Mesendoderm (in vitro differentiated cells): ENCODE results near the gene FOXC1.

Experiments
- DNase-seq: peaks from one replicate; pipeline ENCODE4 v3.0.0; 2013
- H2AK5ac ChIP-seq: 2 replicates; pipeline ENCODE4 v1.6.1; 2013; ENCODE audit warnings: low read length, inconsistent platforms
- H2BK120ac ChIP-seq: 2 replicates; pipeline ENCODE4 v1.6.1; 2013; ENCODE audit warnings: low read depth, mild to moderate bottlenecking, low read length, moderate library complexity, mixed read lengths
- H2BK15ac ChIP-seq: replicated peaks from 2 replicates; pipeline ENCODE4 v1.6.1; 2013; ENCODE audit warnings: low read depth, mild to moderate bottlenecking, moderate library complexity
- H2BK5ac ChIP-seq: 2 replicates; pipeline ENCODE4 v1.6.1; 2013; ENCODE audit warnings: low read length, inconsistent platforms
- H3K18ac ChIP-seq: 2 replicates; pipeline ENCODE4 v1.6.1; 2013; ENCODE audit warnings: mild to moderate bottlenecking, low read length, mixed read lengths
- H3K23ac ChIP-seq: one replicate; pipeline ENCODE4 v1.6.1; 2013; ENCODE audit warnings: low read length
- H3K27ac ChIP-seq: 2 replicates; pipeline ENCODE4 v1.5.1; 2013; ENCODE audit warnings: low read depth, mild to moderate bottlenecking, inconsistent platforms, low read length, moderate library complexity
- H3K27me3 ChIP-seq: 2 replicates; pipeline ENCODE4 v1.6.1; 2013; ENCODE audit warnings: low read length, control low read depth, mild to moderate bottlenecking, inconsistent platforms; ENCODE audit not compliant: insufficient read depth, poor library complexity
- H3K36me3 ChIP-seq: 2 replicates; pipeline ENCODE4 v1.6.1; 2013; ENCODE audit warnings: low read length, inconsistent platforms; ENCODE audit not compliant: control insufficient read depth, insufficient read depth
- H3K4ac ChIP-seq: one replicate; pipeline ENCODE4 v1.6.1; 2013; ENCODE audit warnings: low read depth, mild to moderate bottlenecking, low read length, moderate library complexity
- H3K4me1 ChIP-seq: 2 replicates; pipeline ENCODE4 v1.6.1; 2013; ENCODE audit warnings: low read depth, low read length, inconsistent platforms; ENCODE audit not compliant: control insufficient read depth
- H3K4me2 ChIP-seq: 2 replicates; pipeline ENCODE4 v1.6.1; 2013; ENCODE audit warnings: low read length
- H3K4me3 ChIP-seq: 2 replicates; pipeline ENCODE4 v1.5.1; 2013; ENCODE audit warnings: mild to moderate bottlenecking, low read length
- H3K56ac ChIP-seq: one replicate; pipeline ENCODE4 v1.6.1; 2013; ENCODE audit warnings: low read length
- H3K79me1 ChIP-seq: 2 replicates; pipeline ENCODE4 v1.6.1; 2013; ENCODE audit warnings: low read length, inconsistent platforms
- H3K79me2 ChIP-seq: 2 replicates; pipeline ENCODE4 v1.6.1; 2013; ENCODE audit warnings: mild to moderate bottlenecking, low read length; ENCODE audit not compliant: control insufficient read depth, insufficient read depth
- H3K9ac ChIP-seq: 2 replicates; pipeline ENCODE4 v1.6.1; 2013; ENCODE audit warnings: low read length, inconsistent platforms
- H4K5ac ChIP-seq: one replicate; pipeline ENCODE4 v1.6.1; 2013; ENCODE audit warnings: low read length
- H4K8ac ChIP-seq: one replicate; pipeline ENCODE4 v1.6.1; 2013; ENCODE audit warnings: low read depth, mild to moderate bottlenecking, control low read depth, low read length, moderate library complexity
- WGBS: extraction: QIAGEN DNeasy Blood & Tissue Kit; methylation state at CpG from one replicate; pipeline ENCODE4 v1.1.7; 2013; ENCODE audit warnings: low lambda C conversion rate, missing lambda C conversion rate; ENCODE audit not compliant: insufficient coverage; ENCODE audit errors: extremely low coverage; 5-methylcytosine and 5-hydroxymethylcytosine counted together

FOXC1 gene

DNA sequence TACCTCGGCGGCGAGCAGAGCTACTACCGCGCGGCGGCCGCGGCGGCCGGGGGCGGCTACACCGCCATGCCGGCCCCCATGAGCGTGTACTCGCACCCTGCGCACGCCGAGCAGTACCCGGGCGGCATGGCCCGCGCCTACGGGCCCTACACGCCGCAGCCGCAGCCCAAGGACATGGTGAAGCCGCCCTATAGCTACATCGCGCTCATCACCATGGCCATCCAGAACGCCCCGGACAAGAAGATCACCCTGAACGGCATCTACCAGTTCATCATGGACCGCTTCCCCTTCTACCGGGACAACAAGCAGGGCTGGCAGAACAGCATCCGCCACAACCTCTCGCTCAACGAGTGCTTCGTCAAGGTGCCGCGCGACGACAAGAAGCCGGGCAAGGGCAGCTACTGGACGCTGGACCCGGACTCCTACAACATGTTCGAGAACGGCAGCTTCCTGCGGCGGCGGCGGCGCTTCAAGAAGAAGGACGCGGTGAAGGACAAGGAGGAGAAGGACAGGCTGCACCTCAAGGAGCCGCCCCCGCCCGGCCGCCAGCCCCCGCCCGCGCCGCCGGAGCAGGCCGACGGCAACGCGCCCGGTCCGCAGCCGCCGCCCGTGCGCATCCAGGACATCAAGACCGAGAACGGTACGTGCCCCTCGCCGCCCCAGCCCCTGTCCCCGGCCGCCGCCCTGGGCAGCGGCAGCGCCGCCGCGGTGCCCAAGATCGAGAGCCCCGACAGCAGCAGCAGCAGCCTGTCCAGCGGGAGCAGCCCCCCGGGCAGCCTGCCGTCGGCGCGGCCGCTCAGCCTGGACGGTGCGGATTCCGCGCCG is 994 bp downstream of the FOXC1 start:
- H4K5ac ChIP-seq = no peak overlapping the region
- H3K27ac ChIP-seq = no peak overlapping the region
- H3K79me2 ChIP-seq = no peaks in the 10 kb centered on the region
- H3K4me2 ChIP-seq = peak overlapping the region; percentile 59
- H3K27me3 ChIP-seq = peaks cover 37% of the 10 kb centered on the region
- H3K4me1 ChIP-seq = peaks cover 9% of the 10 kb centered on the region
- peak overlapping the region; percentile 89 for H3K56ac ChIP-seq
- H3K18ac ChIP-seq = peak overlapping the region; percentile 62
- no peaks in the 10 kb centered on the region for H3K79me1 ChIP-seq
- H3K23ac ChIP-seq = no peak overlapping the region
- no CpG with 5 or more reads among the region's 101 CpGs for WGBS
- DNase-seq = no peak
- H2BK120ac ChIP-seq = no peak overlapping the region
- H3K36me3 ChIP-seq = no peaks in the 10 kb centered on the region
- H3K9ac ChIP-seq = peak overlapping the region; percentile 68
- peak overlapping the region; percentile 4 for H3K4ac ChIP-seq
- H2BK5ac ChIP-seq = no peak overlapping the region
- H2BK15ac ChIP-seq = peak overlapping the region; percentile 10
- H4K8ac ChIP-seq = no peak overlapping the region
- H2AK5ac ChIP-seq = no peak overlapping the region
- peak overlapping the region; percentile 65 for H3K4me3 ChIP-seq

GRCh38 chr6:1611322-1611571 is 1.5 kb downstream of the FOXC1 start:
- no CpG with 5 or more reads among the region's 38 CpGs for WGBS

DNA sequence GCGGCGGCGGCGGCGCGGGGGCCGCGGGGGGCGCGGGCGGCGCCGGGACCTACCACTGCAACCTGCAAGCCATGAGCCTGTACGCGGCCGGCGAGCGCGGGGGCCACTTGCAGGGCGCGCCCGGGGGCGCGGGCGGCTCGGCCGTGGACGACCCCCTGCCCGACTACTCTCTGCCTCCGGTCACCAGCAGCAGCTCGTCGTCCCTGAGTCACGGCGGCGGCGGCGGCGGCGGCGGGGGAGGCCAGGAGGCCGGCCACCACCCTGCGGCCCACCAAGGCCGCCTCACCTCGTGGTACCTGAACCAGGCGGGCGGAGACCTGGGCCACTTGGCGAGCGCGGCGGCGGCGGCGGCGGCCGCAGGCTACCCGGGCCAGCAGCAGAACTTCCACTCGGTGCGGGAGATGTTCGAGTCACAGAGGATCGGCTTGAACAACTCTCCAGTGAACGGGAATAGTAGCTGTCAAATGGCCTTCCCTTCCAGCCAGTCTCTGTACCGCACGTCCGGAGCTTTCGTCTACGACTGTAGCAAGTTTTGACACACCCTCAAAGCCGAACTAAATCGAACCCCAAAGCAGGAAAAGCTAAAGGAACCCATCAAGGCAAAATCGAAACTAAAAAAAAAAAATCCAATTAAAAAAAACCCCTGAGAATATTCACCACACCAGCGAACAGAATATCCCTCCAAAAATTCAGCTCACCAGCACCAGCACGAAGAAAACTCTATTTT is 2.0 kb downstream of the FOXC1 start:
- Histone ChIP-seq H3K36me3 (no peaks in the 10 kb centered on the region), H3K27me3 (peaks cover 38% of the 10 kb centered on the region), H3K4me3 (peak overlapping the region; percentile 60)

More at GRCh38 chr6:1611322-1611571, 1.5 kb downstream of the FOXC1 start:
- Histone ChIP-seq H3K4me1 (peaks cover 6% of the 10 kb centered on the region), H3K36me3 (no peaks in the 10 kb centered on the region), H2BK5ac (no peak overlapping the region), H3K18ac (no peak overlapping the region), H3K9ac (peak overlapping the region; percentile 32), H3K4me3 (no peak overlapping the region), H4K5ac (no peak overlapping the region), H3K27me3 (peaks cover 36% of the 10 kb centered on the region), H3K4ac (no peak overlapping the region), H3K4me2 (no peak overlapping the region), H3K79me2 (no peaks in the 10 kb centered on the region), H2BK120ac (no peak overlapping the region), H3K79me1 (no peaks in the 10 kb centered on the region), H3K23ac (no peak overlapping the region), H4K8ac (no peak overlapping the region), H2AK5ac (no peak overlapping the region), H3K27ac (no peak overlapping the region), H3K56ac (no peak overlapping the region), H2BK15ac (no peak overlapping the region)
- no peak for DNase-seq

GRCh38 chr6:1612299-1612973 is 2.7 kb downstream of the FOXC1 start:
- H3K36me3 ChIP-seq = no peaks in the 10 kb centered on the region
- no peak overlapping the region for H3K18ac ChIP-seq
- no peak for DNase-seq
- no peak overlapping the region for H4K8ac ChIP-seq
- H3K9ac ChIP-seq = peak overlapping the region; percentile 3
- H3K79me1 ChIP-seq = no peaks in the 10 kb centered on the region
- H3K4me1 ChIP-seq = peaks cover 4% of the 10 kb centered on the region
- H2AK5ac ChIP-seq = no peak overlapping the region
- H3K27me3 ChIP-seq = peaks cover 45% of the 10 kb centered on the region
- no peaks in the 10 kb centered on the region for H3K79me2 ChIP-seq
- no peak overlapping the region for H3K23ac ChIP-seq
- no peak overlapping the region for H3K56ac ChIP-seq
- H3K27ac ChIP-seq = no peak overlapping the region
- H2BK15ac ChIP-seq = no peak overlapping the region
- no peak overlapping the region for H2BK120ac ChIP-seq
- WGBS = no CpG with 5 or more reads among the region's 10 CpGs
- H3K4ac ChIP-seq = no peak overlapping the region
- H3K4me3 ChIP-seq = peak overlapping the region; percentile 60
- peak overlapping the region; percentile 62 for H3K4me2 ChIP-seq
- no peak overlapping the region for H2BK5ac ChIP-seq
- H4K5ac ChIP-seq = no peak overlapping the region

More for the DNA sequence above, 2.0 kb downstream of the FOXC1 start:
- Histone ChIP-seq H3K79me1 (no peaks in the 10 kb centered on the region), H3K9ac (peak overlapping the region; percentile 55), H3K4me2 (peak overlapping the region; percentile 62), H4K5ac (no peak overlapping the region), H3K79me2 (no peaks in the 10 kb centered on the region), H3K56ac (peak overlapping the region; percentile 73), H3K23ac (no peak overlapping the region), H3K27ac (no peak overlapping the region), H2BK5ac (no peak overlapping the region), H2BK15ac (no peak overlapping the region), H3K4ac (no peak overlapping the region), H2AK5ac (no peak overlapping the region), H3K18ac (peak overlapping the region; percentile 36), H3K4me1 (peaks cover 4% of the 10 kb centered on the region), H4K8ac (no peak overlapping the region), H2BK120ac (no peak overlapping the region)
- no CpG with 5 or more reads among the region's 71 CpGs for WGBS
- peak; percentile 22 for DNase-seq

DNA sequence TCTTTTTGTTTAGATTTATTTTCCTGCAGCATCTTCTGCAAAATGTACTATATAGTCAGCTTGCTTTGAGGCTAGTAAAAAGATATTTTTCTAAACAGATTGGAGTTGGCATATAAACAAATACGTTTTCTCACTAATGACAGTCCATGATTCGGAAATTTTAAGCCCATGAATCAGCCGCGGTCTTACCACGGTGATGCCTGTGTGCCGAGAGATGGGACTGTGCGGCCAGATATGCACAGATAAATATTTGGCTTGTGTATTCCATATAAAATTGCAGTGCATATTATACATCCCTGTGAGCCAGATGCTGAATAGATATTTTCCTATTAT is 3.2 kb downstream of the FOXC1 start:
- H3K18ac ChIP-seq = no peak overlapping the region
- no peaks in the 10 kb centered on the region for H3K79me2 ChIP-seq
- H3K56ac ChIP-seq = no peak overlapping the region
- H3K4me3 ChIP-seq = no peak overlapping the region
- H3K4ac ChIP-seq = no peak overlapping the region
- H2BK5ac ChIP-seq = no peak overlapping the region
- H4K8ac ChIP-seq = no peak overlapping the region
- H4K5ac ChIP-seq = no peak overlapping the region
- H3K27me3 ChIP-seq = peaks cover 50% of the 10 kb centered on the region
- H2BK15ac ChIP-seq = no peak overlapping the region
- H3K36me3 ChIP-seq = no peaks in the 10 kb centered on the region
- no peak overlapping the region for H3K9ac ChIP-seq
- H3K4me1 ChIP-seq = peaks cover 1% of the 10 kb centered on the region
- WGBS = no CpG with 5 or more reads among the region's 7 CpGs
- no peak overlapping the region for H3K4me2 ChIP-seq
- DNase-seq = no peak
- no peak overlapping the region for H2AK5ac ChIP-seq
- no peak overlapping the region for H3K23ac ChIP-seq
- H2BK120ac ChIP-seq = no peak overlapping the region
- no peaks in the 10 kb centered on the region for H3K79me1 ChIP-seq
- no peak overlapping the region for H3K27ac ChIP-seq
